ENCODE data around the gene ADAT3.

ADAT3 gene

GRCh38 chr19:1933244-1933643 is 28.0 kb downstream of the ADAT3 start:
- H3K9me3 ChIP-seq (ENCODE audit: low read depth, low read length), result no peaks in the 10 kb centered on the region
- H3K9ac ChIP-seq (ENCODE audit: insufficient read length), result no peak overlapping the region
- no peak for DNase-seq (ENCODE audit: low read depth, low spot score)
- H3K4me3 ChIP-seq, result no peak overlapping the region
- no peak overlapping the region for H3K27ac ChIP-seq
- H3K36me3 ChIP-seq (ENCODE audit: insufficient read depth, low read length), result no peaks in the 10 kb centered on the region
- TF ChIP-seq FOXP2 (optimal IDR thresholded peaks at IDR 0.05; ENCODE audit: control extremely low read depth, extremely low read length, insufficient read depth), result no peak
- no peak for TF ChIP-seq POLR2AphosphoS5 (IDR thresholded peaks at IDR 0.05; ENCODE audit: borderline replicate concordance, low read depth, low read length)
- TF ChIP-seq EZH2 (IDR thresholded peaks at IDR 0.05), result no peak

DNA sequence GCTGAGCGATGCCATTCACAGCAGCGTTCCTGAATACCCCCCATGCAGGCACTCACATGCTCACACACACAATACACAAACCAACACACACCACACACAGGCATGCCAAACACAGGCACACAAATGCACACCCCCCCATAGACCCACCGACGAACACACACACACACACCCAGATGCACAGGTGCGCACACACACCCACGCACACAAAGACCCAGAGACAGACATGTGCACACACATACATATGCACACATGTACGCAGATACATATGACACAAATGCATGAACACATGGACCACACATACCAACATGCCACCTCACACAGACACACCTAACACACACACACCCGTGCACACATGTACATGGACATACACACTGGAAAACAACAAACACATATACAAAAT is 28.7 kb downstream of the ADAT3 start:
- Histone ChIP-seq H3K4me3 (no peak overlapping the region), H3K36me3 (ENCODE audit: insufficient read depth, low read length) (no peaks in the 10 kb centered on the region), H3K9ac (ENCODE audit: insufficient read length) (no peak overlapping the region), H3K27ac (no peak overlapping the region), H3K9me3 (ENCODE audit: low read depth, low read length) (no peaks in the 10 kb centered on the region)
- DNase-seq (ENCODE audit: low read depth, low spot score), result no peak
- no peak for TF ChIP-seq POLR2AphosphoS5 (IDR thresholded peaks at IDR 0.05; ENCODE audit: borderline replicate concordance, low read depth, low read length)
- no peak for TF ChIP-seq FOXP2 (optimal IDR thresholded peaks at IDR 0.05; ENCODE audit: control extremely low read depth, extremely low read length, insufficient read depth)
- no peak for TF ChIP-seq EZH2 (IDR thresholded peaks at IDR 0.05)

DNA sequence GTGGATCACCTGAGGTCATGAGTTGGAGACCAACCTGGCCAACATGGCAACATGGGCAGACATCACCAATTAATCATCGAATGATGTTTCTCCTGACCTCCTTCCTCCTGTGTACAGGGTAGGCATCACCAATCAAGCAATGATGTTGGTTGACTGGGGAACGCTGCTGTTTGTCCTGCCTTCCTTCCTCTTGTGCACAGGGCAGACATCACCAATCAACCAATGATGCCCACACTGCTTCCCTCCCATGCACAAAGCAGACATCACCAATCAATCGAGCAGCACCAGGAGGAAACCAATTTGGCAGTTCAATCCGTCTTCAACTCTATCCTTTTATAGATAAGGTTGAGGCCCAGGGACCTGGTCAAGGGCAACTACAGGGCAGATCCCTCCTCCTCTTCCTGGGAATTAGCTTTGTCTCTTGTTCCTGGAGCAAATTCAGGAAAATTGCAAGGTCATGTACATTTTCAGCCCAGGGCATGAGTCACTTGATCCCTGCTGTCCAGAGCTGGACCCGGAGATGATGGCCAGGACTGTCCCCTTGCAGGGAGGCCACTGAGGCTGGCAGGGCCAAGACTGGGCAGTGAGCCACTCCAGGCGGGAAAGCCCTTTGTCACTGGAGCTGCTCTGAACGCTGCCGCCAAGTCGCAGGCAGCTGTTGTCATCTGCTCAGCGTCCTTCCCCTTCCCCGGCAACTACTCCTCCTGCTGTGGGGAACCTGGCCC is 30.4 kb downstream of the ADAT3 start:
- no peak for DNase-seq (ENCODE audit: low read depth, low spot score)
- Histone ChIP-seq H3K36me3 (ENCODE audit: insufficient read depth, low read length) (no peaks in the 10 kb centered on the region), H3K9me3 (ENCODE audit: low read depth, low read length) (no peaks in the 10 kb centered on the region), H3K9ac (ENCODE audit: insufficient read length) (no peak overlapping the region), H3K4me3 (no peak overlapping the region), H3K27ac (no peak overlapping the region)
- no peak for TF ChIP-seq FOXP2 (optimal IDR thresholded peaks at IDR 0.05; ENCODE audit: control extremely low read depth, extremely low read length, insufficient read depth)
- TF ChIP-seq EZH2 (IDR thresholded peaks at IDR 0.05), result no peak
- no peak for TF ChIP-seq POLR2AphosphoS5 (IDR thresholded peaks at IDR 0.05; ENCODE audit: borderline replicate concordance, low read depth, low read length)

DNA sequence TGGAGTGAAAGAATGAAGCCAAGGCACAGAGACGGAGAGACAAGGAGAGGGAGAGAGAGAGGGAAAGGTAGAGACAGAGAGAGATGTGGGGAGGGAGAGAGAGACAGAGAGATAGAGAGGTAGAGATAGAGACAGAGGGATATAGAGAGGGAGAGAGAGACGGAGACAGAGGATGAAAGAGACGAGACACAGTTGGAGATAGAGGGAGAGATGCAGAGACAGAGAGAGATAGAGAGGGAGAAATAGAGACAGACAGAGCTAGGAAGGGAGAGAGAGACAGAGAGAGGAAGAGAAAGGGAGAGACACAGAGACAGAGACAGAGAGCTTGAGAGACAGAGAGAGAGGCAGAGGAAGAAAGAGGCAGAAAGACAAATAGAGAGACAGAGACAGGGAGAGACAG is 31.2 kb downstream of the ADAT3 start:
- Histone ChIP-seq H3K27ac (no peak overlapping the region), H3K9ac (ENCODE audit: insufficient read length) (no peak overlapping the region), H3K4me3 (no peak overlapping the region), H3K36me3 (ENCODE audit: insufficient read depth, low read length) (no peaks in the 10 kb centered on the region), H3K9me3 (ENCODE audit: low read depth, low read length) (no peaks in the 10 kb centered on the region)
- TF ChIP-seq EZH2 (IDR thresholded peaks at IDR 0.05) (no peak), FOXP2 (optimal IDR thresholded peaks at IDR 0.05; ENCODE audit: control extremely low read depth, extremely low read length, insufficient read depth) (no peak), POLR2AphosphoS5 (IDR thresholded peaks at IDR 0.05; ENCODE audit: borderline replicate concordance, low read depth, low read length) (no peak)
- no peak for DNase-seq (ENCODE audit: low read depth, low spot score)

GRCh38 chr19:1936916-1937610 is 31.9 kb downstream of the ADAT3 start:
- no peak overlapping the region for H3K9ac ChIP-seq (ENCODE audit: insufficient read length)
- no peaks in the 10 kb centered on the region for H3K9me3 ChIP-seq (ENCODE audit: low read depth, low read length)
- no peak for TF ChIP-seq EZH2 (IDR thresholded peaks at IDR 0.05)
- no peak for TF ChIP-seq FOXP2 (optimal IDR thresholded peaks at IDR 0.05; ENCODE audit: control extremely low read depth, extremely low read length, insufficient read depth)
- TF ChIP-seq POLR2AphosphoS5 (IDR thresholded peaks at IDR 0.05; ENCODE audit: borderline replicate concordance, low read depth, low read length), result no peak
- no peaks in the 10 kb centered on the region for H3K36me3 ChIP-seq (ENCODE audit: insufficient read depth, low read length)
- H3K4me3 ChIP-seq, result no peak overlapping the region
- DNase-seq (ENCODE audit: low read depth, low spot score), result no peak
- no peak overlapping the region for H3K27ac ChIP-seq

DNA sequence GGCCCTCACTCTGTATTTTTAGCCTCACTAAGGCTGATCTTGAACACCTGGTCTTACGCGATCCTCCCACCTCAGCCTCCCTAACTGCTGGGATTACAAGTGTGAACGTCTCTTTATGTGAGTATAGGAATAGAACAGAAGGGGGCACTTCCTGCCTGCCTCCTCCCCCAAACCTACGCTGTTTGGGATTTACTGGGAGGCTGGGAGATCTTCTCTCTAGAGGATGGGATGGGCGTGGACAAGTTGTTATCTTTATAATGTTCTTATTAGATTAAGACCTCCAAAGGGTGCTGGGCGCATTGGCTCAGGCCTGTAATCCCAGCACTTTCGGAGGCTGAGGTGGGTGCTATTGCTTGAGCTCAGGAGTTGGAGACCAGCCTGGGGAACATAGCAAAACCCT is 32.9 kb downstream of the ADAT3 start:
- DNase-seq (ENCODE audit: low read depth, low spot score), result no peak
- no peak overlapping the region for H3K9ac ChIP-seq (ENCODE audit: insufficient read length)
- H3K27ac ChIP-seq, result peak overlapping the region; percentile 3; the same call in 1 of the 2 replicates
- TF ChIP-seq POLR2AphosphoS5 (IDR thresholded peaks at IDR 0.05; ENCODE audit: borderline replicate concordance, low read depth, low read length) (no peak), FOXP2 (optimal IDR thresholded peaks at IDR 0.05; ENCODE audit: control extremely low read depth, extremely low read length, insufficient read depth) (no peak), EZH2 (IDR thresholded peaks at IDR 0.05) (no peak)
- H3K9me3 ChIP-seq (ENCODE audit: low read depth, low read length), result no peaks in the 10 kb centered on the region
- no peaks in the 10 kb centered on the region for H3K36me3 ChIP-seq (ENCODE audit: insufficient read depth, low read length)
- H3K4me3 ChIP-seq, result no peak overlapping the region

- TF ChIP-seq FOXP2 (optimal IDR thresholded peaks at IDR 0.05; ENCODE audit: control extremely low read depth, extremely low read length, insufficient read depth), result no peak
- TF ChIP-seq POLR2AphosphoS5 (IDR thresholded peaks at IDR 0.05; ENCODE audit: borderline replicate concordance, low read depth, low read length), result no peak
- TF ChIP-seq EZH2 (IDR thresholded peaks at IDR 0.05), result no peak
- no peaks in the 10 kb centered on the region for H3K9me3 ChIP-seq (ENCODE audit: low read depth, low read length)
- H3K36me3 ChIP-seq (ENCODE audit: insufficient read depth, low read length), result no peaks in the 10 kb centered on the region
- peak within 1 kb of the TSS; percentile 91 for H3K9ac ChIP-seq (ENCODE audit: insufficient read length)
- DNase-seq (ENCODE audit: low read depth, low spot score), result no peak
- H3K27ac ChIP-seq, result peak within 1 kb of the TSS; percentile 96
- peak within 1 kb of the TSS; percentile 95 for H3K4me3 ChIP-seq
These were observed 36.2 kb downstream of the ADAT3 start, which contains the start of gene CSNK1G2 for GRCh38 chr19:1941146-1942077. Gene CSNK1G2 (plus strand): TSS chr19:1941172. CDS start chr19:1969773, 28,601 bp downstream.
